ENCODE measurements around the gene MYH9.
A peak's percentile ranks its signal among the peaks of the same experiment; 100 is the strongest.
"Not testable (repeated sequence)": the region's sequence is repeated elsewhere in the genome, so short reads cannot be mapped to it uniquely, and the experiment has no call there.

The MYH9 gene

DNA sequence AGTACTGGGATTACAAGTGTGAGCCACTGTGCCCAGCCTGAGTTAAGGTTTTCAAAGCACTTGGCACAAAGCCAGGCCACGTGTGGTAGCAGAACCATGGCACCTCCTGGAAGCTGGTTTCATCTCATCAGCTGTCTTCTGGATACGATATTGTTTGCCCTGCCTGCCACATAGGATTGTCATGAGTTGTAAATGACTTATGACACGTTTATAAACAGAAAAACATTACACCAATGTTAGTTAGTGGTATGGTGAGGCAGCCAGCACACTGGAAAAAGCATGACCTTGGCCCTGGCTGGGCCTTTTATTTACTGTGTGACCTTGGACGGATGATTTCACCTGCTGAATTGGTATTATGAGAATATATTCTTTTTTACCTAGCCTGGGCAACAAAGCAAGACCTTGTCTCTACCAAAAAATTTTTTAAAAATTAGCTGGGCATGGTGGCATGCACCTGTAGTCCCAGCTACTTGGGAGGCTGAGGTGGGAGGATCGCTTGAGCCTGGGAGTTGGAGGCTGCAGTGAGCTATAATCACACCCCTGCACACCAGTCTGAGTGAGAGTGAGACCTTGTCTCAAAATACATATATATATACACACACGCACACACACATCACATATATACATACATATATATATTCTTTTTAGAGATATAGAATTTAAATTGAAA lies 24.0 kb upstream of the MYH9 start:
- H3K36me3 ChIP-seq (ENCODE audit: insufficient read depth, low read length): no peaks in the 10 kb centered on the region
- H3K79me2 ChIP-seq (ENCODE audit: control insufficient read depth, insufficient read depth, low read length, unreplicated experiment): no peaks in the 10 kb centered on the region
- H3K27me3 ChIP-seq (ENCODE audit: insufficient read depth, low read length): no peaks in the 10 kb centered on the region
- H3K4me3 ChIP-seq (ENCODE audit: low read depth, low read length): no peak overlapping the region
- no peak overlapping the region for H3K27ac ChIP-seq (ENCODE audit: low read depth, low read length)
- H3K4me1 ChIP-seq (ENCODE audit: control insufficient read depth, insufficient read depth, low read length, unreplicated experiment): no peaks in the 10 kb centered on the region
- H2AFZ ChIP-seq (ENCODE audit: low read length, unreplicated experiment): no peak overlapping the region

- H3K27ac ChIP-seq (ENCODE audit: low read depth, low read length): no peak overlapping the region
- H2AFZ ChIP-seq (ENCODE audit: low read length, unreplicated experiment): no peak overlapping the region
- no peaks in the 10 kb centered on the region for H3K79me2 ChIP-seq (ENCODE audit: control insufficient read depth, insufficient read depth, low read length, unreplicated experiment)
- no peak overlapping the region for H3K4me3 ChIP-seq (ENCODE audit: low read depth, low read length)
- no peaks in the 10 kb centered on the region for H3K36me3 ChIP-seq (ENCODE audit: insufficient read depth, low read length)
- H3K4me1 ChIP-seq (ENCODE audit: control insufficient read depth, insufficient read depth, low read length, unreplicated experiment): peaks cover 10% of the 10 kb centered on the region
- no peaks in the 10 kb centered on the region for H3K27me3 ChIP-seq (ENCODE audit: insufficient read depth, low read length)
Observed at GRCh38 chr22:36409911-36410756, 22.4 kb upstream of the MYH9 start.

GRCh38 chr22:36409554-36409910 lies 21.8 kb upstream of the MYH9 start:
- H3K4me3 ChIP-seq (ENCODE audit: low read depth, low read length); H3K27ac ChIP-seq (ENCODE audit: low read depth, low read length); H3K36me3 ChIP-seq (ENCODE audit: insufficient read depth, low read length); H2AFZ ChIP-seq (ENCODE audit: low read length, unreplicated experiment); H3K4me1 ChIP-seq (ENCODE audit: control insufficient read depth, insufficient read depth, low read length, unreplicated experiment); H3K27me3 ChIP-seq (ENCODE audit: insufficient read depth, low read length); H3K79me2 ChIP-seq (ENCODE audit: control insufficient read depth, insufficient read depth, low read length, unreplicated experiment): not testable (repeated sequence)

GRCh38 chr22:36409056-36409455 lies 21.3 kb upstream of the MYH9 start:
- Histone ChIP-seq H3K4me3 (ENCODE audit: low read depth, low read length) (no peak overlapping the region), H3K36me3 (ENCODE audit: insufficient read depth, low read length) (no peaks in the 10 kb centered on the region), H3K79me2 (ENCODE audit: control insufficient read depth, insufficient read depth, low read length, unreplicated experiment) (no peaks in the 10 kb centered on the region), H3K27me3 (ENCODE audit: insufficient read depth, low read length) (no peaks in the 10 kb centered on the region), H3K4me1 (ENCODE audit: control insufficient read depth, insufficient read depth, low read length, unreplicated experiment) (peaks cover 10% of the 10 kb centered on the region), H3K27ac (ENCODE audit: low read depth, low read length) (no peak overlapping the region), H2AFZ (ENCODE audit: low read length, unreplicated experiment) (no peak overlapping the region)

- Histone ChIP-seq H3K27me3 (ENCODE audit: insufficient read depth, low read length) (no peaks in the 10 kb centered on the region), H2AFZ (ENCODE audit: low read length, unreplicated experiment) (no peak overlapping the region), H3K36me3 (ENCODE audit: insufficient read depth, low read length) (no peaks in the 10 kb centered on the region), H3K79me2 (ENCODE audit: control insufficient read depth, insufficient read depth, low read length, unreplicated experiment) (no peaks in the 10 kb centered on the region), H3K27ac (ENCODE audit: low read depth, low read length) (no peak overlapping the region), H3K4me1 (ENCODE audit: control insufficient read depth, insufficient read depth, low read length, unreplicated experiment) (peaks cover 10% of the 10 kb centered on the region), H3K4me3 (ENCODE audit: low read depth, low read length) (no peak overlapping the region)
Observed at GRCh38 chr22:36406721-36407120, 19.0 kb upstream of the MYH9 start.

GRCh38 chr22:36405671-36406538 lies 18.1 kb upstream of the MYH9 start:
- Histone ChIP-seq H3K27me3 (ENCODE audit: insufficient read depth, low read length) (no peaks in the 10 kb centered on the region), H3K36me3 (ENCODE audit: insufficient read depth, low read length) (no peaks in the 10 kb centered on the region), H3K79me2 (ENCODE audit: control insufficient read depth, insufficient read depth, low read length, unreplicated experiment) (no peaks in the 10 kb centered on the region), H3K27ac (ENCODE audit: low read depth, low read length) (no peak overlapping the region; the same call in 1 of the 2 replicates), H3K4me1 (ENCODE audit: control insufficient read depth, insufficient read depth, low read length, unreplicated experiment) (peaks cover 10% of the 10 kb centered on the region), H3K4me3 (ENCODE audit: low read depth, low read length) (no peak overlapping the region), H2AFZ (ENCODE audit: low read length, unreplicated experiment) (no peak overlapping the region)

GRCh38 chr22:36405221-36405661 lies 17.5 kb upstream of the MYH9 start:
- no peaks in the 10 kb centered on the region for H3K36me3 ChIP-seq (ENCODE audit: insufficient read depth, low read length)
- no peak overlapping the region for H3K4me3 ChIP-seq (ENCODE audit: low read depth, low read length)
- no peaks in the 10 kb centered on the region for H3K79me2 ChIP-seq (ENCODE audit: control insufficient read depth, insufficient read depth, low read length, unreplicated experiment)
- H3K27me3 ChIP-seq (ENCODE audit: insufficient read depth, low read length): no peaks in the 10 kb centered on the region
- no peak overlapping the region; the same call in 1 of the 2 replicates for H3K27ac ChIP-seq (ENCODE audit: low read depth, low read length)
- H3K4me1 ChIP-seq (ENCODE audit: control insufficient read depth, insufficient read depth, low read length, unreplicated experiment): peaks cover 10% of the 10 kb centered on the region
- no peak overlapping the region for H2AFZ ChIP-seq (ENCODE audit: low read length, unreplicated experiment)

DNA sequence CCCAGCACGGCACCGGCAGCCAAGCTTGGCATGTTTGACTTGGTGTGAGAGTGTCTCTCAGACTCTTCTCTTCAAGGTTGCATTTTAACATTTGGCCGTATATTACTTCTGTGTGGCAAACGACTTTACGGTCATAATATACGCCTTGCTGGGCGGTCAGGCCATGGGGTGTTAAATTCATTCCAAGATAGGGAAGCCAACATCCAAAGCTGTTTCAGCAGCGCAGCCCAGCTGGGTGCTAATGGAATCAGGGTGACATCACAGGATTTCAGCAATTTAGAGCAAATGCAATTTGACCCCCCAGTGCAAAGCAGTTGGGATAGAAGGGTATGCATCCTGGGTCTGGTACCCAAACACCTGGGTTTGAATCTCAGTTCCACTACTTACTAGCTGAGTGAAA lies 16.7 kb upstream of the MYH9 start:
- peaks cover 10% of the 10 kb centered on the region for H3K4me1 ChIP-seq (ENCODE audit: control insufficient read depth, insufficient read depth, low read length, unreplicated experiment)
- H3K27me3 ChIP-seq (ENCODE audit: insufficient read depth, low read length): no peaks in the 10 kb centered on the region
- H3K27ac ChIP-seq (ENCODE audit: low read depth, low read length): no peak overlapping the region
- H2AFZ ChIP-seq (ENCODE audit: low read length, unreplicated experiment): no peak overlapping the region
- no peaks in the 10 kb centered on the region for H3K36me3 ChIP-seq (ENCODE audit: insufficient read depth, low read length)
- no peaks in the 10 kb centered on the region for H3K79me2 ChIP-seq (ENCODE audit: control insufficient read depth, insufficient read depth, low read length, unreplicated experiment)
- no peak overlapping the region for H3K4me3 ChIP-seq (ENCODE audit: low read depth, low read length)

DNA sequence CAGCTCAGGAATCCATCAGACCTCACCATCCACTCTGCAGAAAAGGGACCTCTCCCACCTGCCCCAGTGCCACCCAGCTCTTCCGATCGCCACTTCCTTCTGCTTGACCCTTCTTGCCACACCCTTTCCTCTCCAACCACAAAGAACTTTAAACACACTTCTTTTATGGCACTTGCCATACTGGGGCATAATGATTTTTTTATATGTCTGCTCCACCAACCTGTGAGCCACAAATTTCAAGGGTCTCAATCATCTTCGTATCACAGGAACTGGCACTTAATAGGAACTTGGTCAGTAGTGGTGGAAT lies 11.7 kb upstream of the MYH9 start:
- H3K4me1 ChIP-seq (ENCODE audit: control insufficient read depth, insufficient read depth, low read length, unreplicated experiment): peaks cover 34% of the 10 kb centered on the region
- H3K27me3 ChIP-seq (ENCODE audit: insufficient read depth, low read length): no peaks in the 10 kb centered on the region
- H2AFZ ChIP-seq (ENCODE audit: low read length, unreplicated experiment): no peak overlapping the region
- H3K79me2 ChIP-seq (ENCODE audit: control insufficient read depth, insufficient read depth, low read length, unreplicated experiment): no peaks in the 10 kb centered on the region
- no peak overlapping the region for H3K27ac ChIP-seq (ENCODE audit: low read depth, low read length)
- no peak overlapping the region for H3K4me3 ChIP-seq (ENCODE audit: low read depth, low read length)
- H3K36me3 ChIP-seq (ENCODE audit: insufficient read depth, low read length): no peaks in the 10 kb centered on the region

- H3K36me3 ChIP-seq (ENCODE audit: insufficient read depth, low read length): no peaks in the 10 kb centered on the region
- peak overlapping the region; percentile 73 for H3K27ac ChIP-seq (ENCODE audit: low read depth, low read length)
- H3K4me3 ChIP-seq (ENCODE audit: low read depth, low read length): no peak overlapping the region
- H3K27me3 ChIP-seq (ENCODE audit: insufficient read depth, low read length): no peaks in the 10 kb centered on the region
- H3K4me1 ChIP-seq (ENCODE audit: control insufficient read depth, insufficient read depth, low read length, unreplicated experiment): peaks cover 34% of the 10 kb centered on the region
- no peaks in the 10 kb centered on the region for H3K79me2 ChIP-seq (ENCODE audit: control insufficient read depth, insufficient read depth, low read length, unreplicated experiment)
- H2AFZ ChIP-seq (ENCODE audit: low read length, unreplicated experiment): no peak overlapping the region
Observed at GRCh38 chr22:36398601-36399471, 11.1 kb upstream of the MYH9 start.
